SK-N-SH (cell line): ENCODE measurements around the gene CYP2C19. TPM values are rescaled to one million over a fixed set of nuclear protein-coding genes. Genes with fewer than 3 reads are reported as not detected.

Experiments
- CTCF ChIA-PET: fragments of 300-600, 350-600 bp; formaldehyde crosslinking; extraction: SDS; loops from one replicate; lab custom pipeline; 2021; lab: Yijun Ruan, JAX
- POLR2A ChIA-PET: fragments of 350-600 bp; sonication (Branson Sonifier 250); formaldehyde crosslinking; extraction: SDS; loops from one replicate; lab custom pipeline; 2020; ENCODE audit warnings: antibody characterized with exemption, inconsistent platforms; lab: Yijun Ruan, JAX
- DNase-seq: peaks from one replicate; pipeline ENCODE4 v3.0.0; 2012
- H2AFZ ChIP-seq: fragments of 200-600 bp; sonication (generic); 2 replicates; pipeline ENCODE4 v1.8.1; 2016; ENCODE audit warnings: antibody characterized with exemption, mild to moderate bottlenecking, low read depth
- H3F3A ChIP-seq: fragments of 200-600 bp; sonication (generic); replicated peaks from 2 replicates; pipeline ENCODE3; 2016; ENCODE audit warnings: antibody characterized with exemption, mild to moderate bottlenecking; ENCODE audit not compliant: insufficient read depth
- H3K27ac ChIP-seq, 2 experiments: fragments of 200-500 bp in 1 of 2; fragments of 200-600 bp in 1 of 2; sonication (Bioruptor generic) in 1 of 2; sonication (generic), shearing (Covaris generic) in 1 of 2; 2 replicates each; pipeline versions ENCODE4 v1.5.1 to v1.6.1; 2014 to 2016; ENCODE audit warnings: low read depth in 2 of 2, inconsistent platforms in 1 of 2, low read length in 1 of 2, mild to moderate bottlenecking in 1 of 2, mixed read lengths in 1 of 2
- H3K27me3 ChIP-seq: fragments of 200-600 bp; sonication (generic), shearing (Covaris generic); 2 replicates; pipeline ENCODE4 v1.6.1; 2016; ENCODE audit warnings: mixed run types; ENCODE audit not compliant: insufficient read depth
- H3K36me3 ChIP-seq, 2 experiments: fragments of 200-500 bp in 1 of 2; fragments of 200-600 bp in 1 of 2; sonication (Bioruptor generic) in 1 of 2; sonication (generic) in 1 of 2; replicated peaks in 1 of 2; 2 replicates each; pipeline versions ENCODE3 to v1.5.1; 2014 to 2016; ENCODE audit warnings: low read length in 1 of 2, mild to moderate bottlenecking in 1 of 2; ENCODE audit not compliant: insufficient read depth in 2 of 2, control insufficient read depth in 1 of 2
- H3K4me1 ChIP-seq, 2 experiments: fragments of 200-500 bp in 1 of 2; fragments of 200-600 bp in 1 of 2; sonication (Bioruptor generic) in 1 of 2; sonication (generic), shearing (Covaris generic) in 1 of 2; 2 replicates each; pipeline versions ENCODE4 v1.5.1 to v1.6.1; 2014 to 2016; ENCODE audit warnings: low read depth in 1 of 2, low read length in 1 of 2, mixed run types in 1 of 2; ENCODE audit not compliant: insufficient read depth in 2 of 2, control insufficient read depth in 1 of 2
- H3K4me2 ChIP-seq: fragments of 200-600 bp; sonication (generic), shearing (Covaris generic); 2 replicates; pipeline ENCODE4 v1.6.1; 2017; ENCODE audit warnings: mixed run types
- H3K4me3 ChIP-seq, 2 experiments: fragments of 200-500 bp in 1 of 2; fragments of 200-600 bp in 1 of 2; sonication (Bioruptor generic) in 1 of 2; sonication (generic), shearing (Covaris generic) in 1 of 2; 2 replicates each; pipeline versions ENCODE4 v1.5.1 to v1.8.1; 2014 to 2016; ENCODE audit warnings: low read depth in 2 of 2, inconsistent platforms in 1 of 2, low read length in 1 of 2, mild to moderate bottlenecking in 1 of 2, mixed read lengths in 1 of 2, moderate library complexity in 1 of 2
- H3K79me2 ChIP-seq: fragments of 200-600 bp; sonication (generic); 2 replicates; pipeline ENCODE4 v1.8.1; 2017; ENCODE audit warnings: mild to moderate bottlenecking; ENCODE audit not compliant: insufficient read depth
- H3K9ac ChIP-seq: fragments of 200-600 bp; sonication (generic); 2 replicates; pipeline ENCODE4 v1.6.1; 2017; ENCODE audit warnings: mixed run types
- H3K9me2 ChIP-seq: fragments of 200-600 bp; sonication (generic); 2 replicates; pipeline ENCODE4 v1.6.1; 2017; ENCODE audit warnings: mixed run types
- H3K9me3 ChIP-seq: fragments of 200-600 bp; sonication (generic); 2 replicates; pipeline ENCODE4 v1.6.1; 2017; ENCODE audit warnings: mixed run types, mild to moderate bottlenecking, moderate library complexity
- H4K20me1 ChIP-seq: fragments of 200-600 bp; sonication (generic); 2 replicates; pipeline ENCODE4 v1.6.1; 2017; ENCODE audit warnings: mild to moderate bottlenecking, mixed run types; ENCODE audit not compliant: insufficient read depth
- CHD2 ChIP-seq: fragments of 150-350 bp; IDR thresholded peaks from 2 replicates; pipeline ENCODE4 v1.6.1; 2018; ENCODE audit warnings: low read length; ENCODE audit not compliant: partially characterized antibody
- ELF1 ChIP-seq: IDR thresholded peaks from 2 replicates; pipeline ENCODE4 v1.4.0; 2012
- EP300 ChIP-seq, 2 experiments: IDR thresholded peaks; 2 replicates each; pipeline versions ENCODE4 v1.4.0 to v1.6.1; 2012; ENCODE audit warnings: borderline replicate concordance in 1 of 2, low read depth in 1 of 2, low read length in 1 of 2
- GABPA ChIP-seq: IDR thresholded peaks from 2 replicates; pipeline ENCODE4 v1.4.0; 2012; ENCODE audit warnings: low read depth, mild to moderate bottlenecking
- JUND ChIP-seq: IDR thresholded peaks from 2 replicates; pipeline ENCODE4 v1.4.0; 2012
- MAX ChIP-seq: IDR thresholded peaks from 2 replicates; pipeline ENCODE4 v1.4.0; 2012; ENCODE audit warnings: low read depth
- MXI1 ChIP-seq: IDR thresholded peaks from 2 replicates; pipeline ENCODE4 v1.6.1; 2012; ENCODE audit warnings: mild to moderate bottlenecking, low read depth, low read length, improper control_type of control experiment
- NFIC ChIP-seq: IDR thresholded peaks from 2 replicates; pipeline ENCODE4 v1.4.0; 2012; ENCODE audit warnings: borderline replicate concordance
- NRF1 ChIP-seq: IDR thresholded peaks from 2 replicates; pipeline ENCODE4 v1.6.1; 2012; ENCODE audit warnings: low read depth, mild to moderate bottlenecking, low read length
- RCOR1 ChIP-seq: fragments of 150-350 bp; IDR thresholded peaks from 2 replicates; pipeline ENCODE4 v1.6.1; 2017; ENCODE audit warnings: antibody characterized with exemption, low read length
- RXRA ChIP-seq: IDR thresholded peaks from 2 replicates; pipeline ENCODE4 v1.4.0; 2012; ENCODE audit warnings: low read depth, mild to moderate bottlenecking, borderline replicate concordance
- SIN3A ChIP-seq: IDR thresholded peaks from 2 replicates; pipeline ENCODE4 v1.6.1; 2012; ENCODE audit warnings: low read depth, mild to moderate bottlenecking, low read length, moderate library complexity, borderline replicate concordance
- SMC3 ChIP-seq: IDR thresholded peaks from 2 replicates; pipeline ENCODE4 v1.6.1; 2012; ENCODE audit warnings: low read depth, low read length, improper control_type of control experiment
- TCF12 ChIP-seq: IDR thresholded peaks from 2 replicates; pipeline ENCODE4 v1.4.0; 2012
- WGBS: methylation state at CpG from one replicate; pipeline ENCODE4 v1.1.6; 2017; ENCODE audit warnings: low lambda C conversion rate; 5-methylcytosine and 5-hydroxymethylcytosine counted together
- polyA plus RNA-seq, 3 experiments: library from polyadenylated mRNA; depleted of rRNA; stranded (reverse); fragments of >200 nt; gene quantifications; 2 replicates each; pipeline ENCODE4 v1.2.3, GENCODE V29; 2012
- TF ChIP-seq, protein P1 (sequence below): fragments of 200-600 bp; sonication (generic); IDR thresholded peaks from 2 replicates; pipeline ENCODE4 v1.6.1; 2017; ENCODE audit warnings: antibody characterized with exemption, mild to moderate bottlenecking, moderate library complexity
- TF ChIP-seq, protein P2 (sequence below): IDR thresholded peaks from 2 replicates; pipeline ENCODE4 v1.6.1; 2012; ENCODE audit warnings: mild to moderate bottlenecking, low read depth, low read length, moderate library complexity

The CYP2C19 gene
- polyA plus RNA-seq, 1 of the 3 experiments (the other 2 are of a cell fraction): not detected

GRCh38 chr10:94747838-94748237, 14.6 kb upstream of the CYP2C19 start:
- H3F3A ChIP-seq: no peaks in the 10 kb centered on the region
- no peak overlapping the region for H3K9ac ChIP-seq
- H3K4me2 ChIP-seq: no peak overlapping the region
- DNase-seq: no peak
- H3K79me2 ChIP-seq: no peaks in the 10 kb centered on the region
- no peak overlapping the region for H3K4me3 ChIP-seq
- no peaks in the 10 kb centered on the region for H3K9me3 ChIP-seq
- ChIA-PET POLR2A (no interaction called here), CTCF (no interaction called here)
- 2% methylated on average over 4 of the region's 4 CpGs for WGBS
- TF ChIP-seq SIN3A: no peak
- TF ChIP-seq, protein P1, sequence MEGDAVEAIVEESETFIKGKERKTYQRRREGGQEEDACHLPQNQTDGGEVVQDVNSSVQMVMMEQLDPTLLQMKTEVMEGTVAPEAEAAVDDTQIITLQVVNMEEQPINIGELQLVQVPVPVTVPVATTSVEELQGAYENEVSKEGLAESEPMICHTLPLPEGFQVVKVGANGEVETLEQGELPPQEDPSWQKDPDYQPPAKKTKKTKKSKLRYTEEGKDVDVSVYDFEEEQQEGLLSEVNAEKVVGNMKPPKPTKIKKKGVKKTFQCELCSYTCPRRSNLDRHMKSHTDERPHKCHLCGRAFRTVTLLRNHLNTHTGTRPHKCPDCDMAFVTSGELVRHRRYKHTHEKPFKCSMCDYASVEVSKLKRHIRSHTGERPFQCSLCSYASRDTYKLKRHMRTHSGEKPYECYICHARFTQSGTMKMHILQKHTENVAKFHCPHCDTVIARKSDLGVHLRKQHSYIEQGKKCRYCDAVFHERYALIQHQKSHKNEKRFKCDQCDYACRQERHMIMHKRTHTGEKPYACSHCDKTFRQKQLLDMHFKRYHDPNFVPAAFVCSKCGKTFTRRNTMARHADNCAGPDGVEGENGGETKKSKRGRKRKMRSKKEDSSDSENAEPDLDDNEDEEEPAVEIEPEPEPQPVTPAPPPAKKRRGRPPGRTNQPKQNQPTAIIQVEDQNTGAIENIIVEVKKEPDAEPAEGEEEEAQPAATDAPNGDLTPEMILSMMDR: no peak
- TF ChIP-seq GABPA: no peak
- TF ChIP-seq NRF1: no peak
- H3K36me3 ChIP-seq: no peaks in the 10 kb centered on the region
- no peaks in the 10 kb centered on the region for H3K27me3 ChIP-seq
- no peaks in the 10 kb centered on the region for H4K20me1 ChIP-seq
- no peak overlapping the region for H2AFZ ChIP-seq
- no peak overlapping the region for H3K27ac ChIP-seq
- H3K9me2 ChIP-seq: no peaks in the 10 kb centered on the region
- H3K4me1 ChIP-seq: no peaks in the 10 kb centered on the region

- Histone ChIP-seq H3K9me2 (no peaks in the 10 kb centered on the region), H3K4me1 (no peaks in the 10 kb centered on the region), H3K4me3 (no peak overlapping the region), H3K27ac (no peak overlapping the region), H3K79me2 (no peaks in the 10 kb centered on the region), H3K36me3 (no peaks in the 10 kb centered on the region), H3F3A (no peaks in the 10 kb centered on the region), H3K27me3 (no peaks in the 10 kb centered on the region), H3K9ac (no peak overlapping the region), H4K20me1 (no peaks in the 10 kb centered on the region), H3K9me3 (no peaks in the 10 kb centered on the region), H3K4me2 (no peak overlapping the region), H2AFZ (no peak overlapping the region)
- ChIA-PET POLR2A (no interaction called here), CTCF (interaction anchor here (1.3 kb wide), 1 partner anchor 206 kb away, joined by 3 read pairs; no protein-coding TSS in a partner anchor)
- no peak for DNase-seq
- no CpG with 5 or more reads among the region's 2 CpGs for WGBS
- no peak for TF ChIP-seq RXRA
- no peak for TF ChIP-seq EP300 (IDR thresholded peaks at IDR 0.05; ENCODE audit: borderline replicate concordance in 1 of 2, low read depth in 1 of 2, low read length in 1 of 2)
- TF ChIP-seq JUND: no peak
- TF ChIP-seq, protein P2, sequence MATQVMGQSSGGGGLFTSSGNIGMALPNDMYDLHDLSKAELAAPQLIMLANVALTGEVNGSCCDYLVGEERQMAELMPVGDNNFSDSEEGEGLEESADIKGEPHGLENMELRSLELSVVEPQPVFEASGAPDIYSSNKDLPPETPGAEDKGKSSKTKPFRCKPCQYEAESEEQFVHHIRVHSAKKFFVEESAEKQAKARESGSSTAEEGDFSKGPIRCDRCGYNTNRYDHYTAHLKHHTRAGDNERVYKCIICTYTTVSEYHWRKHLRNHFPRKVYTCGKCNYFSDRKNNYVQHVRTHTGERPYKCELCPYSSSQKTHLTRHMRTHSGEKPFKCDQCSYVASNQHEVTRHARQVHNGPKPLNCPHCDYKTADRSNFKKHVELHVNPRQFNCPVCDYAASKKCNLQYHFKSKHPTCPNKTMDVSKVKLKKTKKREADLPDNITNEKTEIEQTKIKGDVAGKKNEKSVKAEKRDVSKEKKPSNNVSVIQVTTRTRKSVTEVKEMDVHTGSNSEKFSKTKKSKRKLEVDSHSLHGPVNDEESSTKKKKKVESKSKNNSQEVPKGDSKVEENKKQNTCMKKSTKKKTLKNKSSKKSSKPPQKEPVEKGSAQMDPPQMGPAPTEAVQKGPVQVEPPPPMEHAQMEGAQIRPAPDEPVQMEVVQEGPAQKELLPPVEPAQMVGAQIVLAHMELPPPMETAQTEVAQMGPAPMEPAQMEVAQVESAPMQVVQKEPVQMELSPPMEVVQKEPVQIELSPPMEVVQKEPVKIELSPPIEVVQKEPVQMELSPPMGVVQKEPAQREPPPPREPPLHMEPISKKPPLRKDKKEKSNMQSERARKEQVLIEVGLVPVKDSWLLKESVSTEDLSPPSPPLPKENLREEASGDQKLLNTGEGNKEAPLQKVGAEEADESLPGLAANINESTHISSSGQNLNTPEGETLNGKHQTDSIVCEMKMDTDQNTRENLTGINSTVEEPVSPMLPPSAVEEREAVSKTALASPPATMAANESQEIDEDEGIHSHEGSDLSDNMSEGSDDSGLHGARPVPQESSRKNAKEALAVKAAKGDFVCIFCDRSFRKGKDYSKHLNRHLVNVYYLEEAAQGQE: no peak
- no peak for TF ChIP-seq MXI1
- no peak for TF ChIP-seq CHD2
- TF ChIP-seq NFIC: no peak
- no peak for TF ChIP-seq SMC3
- TF ChIP-seq TCF12: no peak
- no peak for TF ChIP-seq ELF1
- TF ChIP-seq MAX: no peak
- no peak for TF ChIP-seq RCOR1
These were observed 4.6 kb upstream of the CYP2C19 start for GRCh38 chr10:94757916-94758315.
